GM23338 (cell line): ENCODE data around the gene TSC22D1. TPM values are rescaled to one million over a fixed set of nuclear protein-coding genes. Genes with fewer than 3 reads are reported as not detected.

Source experiments
- ATAC-seq: fragments of 200-7000 bp; cut with Tn5 transposase; 3 replicates; pipeline ENCODE4 v1.9.1; 2020
- DNase-seq: peaks from one replicate; pipeline ENCODE4 v3.0.0-alpha.2; 2015; ENCODE audit warnings: low spot score
- H2AFZ ChIP-seq: fragments of 200-600 bp; sonication (generic); 2 replicates; pipeline ENCODE4 v1.8.0; 2016; ENCODE audit warnings: antibody characterized with exemption, mild to moderate bottlenecking, moderate library complexity
- H3F3A ChIP-seq: fragments of 200-600 bp; sonication (generic); replicated peaks from 2 replicates; pipeline ENCODE4 v1.8.0; 2017; ENCODE audit warnings: antibody characterized with exemption, mixed run types, low read depth
- H3K27ac ChIP-seq: fragments of 200-600 bp; sonication (generic); 2 replicates; pipeline ENCODE4 v1.6.1; 2016; ENCODE audit warnings: low read depth
- H3K27me3 ChIP-seq: fragments of 200-600 bp; sonication (generic); 2 replicates; pipeline ENCODE4 v1.8.0; 2016; ENCODE audit warnings: mild to moderate bottlenecking, mixed run types, moderate library complexity; ENCODE audit not compliant: insufficient read depth
- H3K36me3 ChIP-seq: fragments of 200-600 bp; sonication (generic); 2 replicates; pipeline ENCODE4 v1.8.0; 2016; ENCODE audit warnings: mild to moderate bottlenecking; ENCODE audit not compliant: insufficient read depth
- H3K4me1 ChIP-seq: fragments of 200-600 bp; sonication (generic); 2 replicates; pipeline ENCODE4 v1.8.0; 2016; ENCODE audit warnings: mild to moderate bottlenecking, moderate library complexity; ENCODE audit not compliant: insufficient read depth
- H3K4me2 ChIP-seq: fragments of 200-600 bp; sonication (generic); 2 replicates; pipeline ENCODE4 v1.7.1; 2017; ENCODE audit warnings: mixed run types
- H3K4me3 ChIP-seq: fragments of 200-600 bp; sonication (generic); 2 replicates; pipeline ENCODE4 v1.6.1; 2016; ENCODE audit warnings: mixed run types
- H3K79me2 ChIP-seq: fragments of 200-600 bp; sonication (generic); replicated peaks from 2 replicates; pipeline ENCODE4 v1.8.0; 2017; ENCODE audit warnings: mild to moderate bottlenecking; ENCODE audit not compliant: insufficient read depth
- H3K9me2 ChIP-seq: fragments of 200-600 bp; sonication (generic); 2 replicates; pipeline ENCODE4 v1.8.0; 2017; ENCODE audit not compliant: insufficient read depth
- H4K20me1 ChIP-seq: fragments of 200-600 bp; sonication (generic); replicated peaks from 2 replicates; pipeline ENCODE4 v1.8.0; 2017; ENCODE audit warnings: mild to moderate bottlenecking; ENCODE audit not compliant: insufficient read depth
- H3K27ac Mint-ChIP-seq: 2 replicates; pipeline ENCODE4 v1.8.0; 2020; ENCODE audit warnings: inconsistent platforms, mild to moderate bottlenecking, moderate library complexity, mixed read lengths
- H3K27me3 Mint-ChIP-seq: 3 replicates; pipeline ENCODE4 v1.8.0; 2022; ENCODE audit warnings: low read depth, mild to moderate bottlenecking, moderate library complexity, mixed read lengths, inconsistent platforms; ENCODE audit not compliant: insufficient read depth, poor library complexity
- H3K36me3 Mint-ChIP-seq: 3 replicates; pipeline ENCODE4 v1.8.0; 2021; ENCODE audit warnings: low read depth, mild to moderate bottlenecking, inconsistent platforms, moderate library complexity, mixed read lengths
- H3K4me1 Mint-ChIP-seq: 3 replicates; pipeline ENCODE4 v1.8.0; 2020; ENCODE audit warnings: mild to moderate bottlenecking, inconsistent platforms, mixed read lengths
- H3K4me3 Mint-ChIP-seq: 3 replicates; pipeline ENCODE4 v1.8.0; 2021; ENCODE audit warnings: moderate library complexity, mild to moderate bottlenecking, inconsistent platforms, mixed read lengths
- H3K9me3 Mint-ChIP-seq: 3 replicates; pipeline ENCODE4 v1.8.0; 2020; ENCODE audit warnings: moderate library complexity, mild to moderate bottlenecking, inconsistent platforms, mixed read lengths
- CREB1 ChIP-seq: fragments of 250-450 bp; sonication (Bioruptor Pico); IDR thresholded peaks from 2 replicates; pipeline ENCODE4 v1.5.0; 2020; ENCODE audit warnings: low read depth, mild to moderate bottlenecking, moderate library complexity
- CTCF ChIP-seq, 2 experiments: fragments of 200-600 bp in 1 of 2; sonication (generic) in 1 of 2; conservative IDR thresholded peaks; 2 replicates each; pipeline versions ENCODE4 v1.5.1 to v1.6.1; 2016 to 2017; ENCODE audit warnings: antibody characterized with exemption in 2 of 2, low read depth in 2 of 2, mild to moderate bottlenecking in 2 of 2, moderate library complexity in 1 of 2
- ETS1 ChIP-seq: IDR thresholded peaks from 2 replicates; pipeline ENCODE4 v1.6.1; 2016; ENCODE audit warnings: antibody characterized with exemption
- EZH2phosphoT487 ChIP-seq: fragments of 200-600 bp; sonication (generic); IDR thresholded peaks from one replicate; pipeline ENCODE4 v1.8.1; 2018; ENCODE audit warnings: antibody characterized with exemption; ENCODE audit not compliant: unreplicated experiment
- JUNB ChIP-seq: IDR thresholded peaks from one replicate; pipeline ENCODE4 v1.6.1; 2016; ENCODE audit warnings: antibody characterized with exemption; ENCODE audit not compliant: unreplicated experiment
- NANOG ChIP-seq: IDR thresholded peaks from 2 replicates; pipeline ENCODE4 v1.6.1; 2016; ENCODE audit warnings: antibody characterized with exemption, borderline replicate concordance
- REST ChIP-seq: IDR thresholded peaks from one replicate; pipeline ENCODE4 v1.6.1; 2018; ENCODE audit warnings: antibody characterized with exemption; ENCODE audit not compliant: unreplicated experiment
- ZNF114 ChIP-seq: fragments of 250-450 bp; sonication (Bioruptor Pico); IDR thresholded peaks from 2 replicates; pipeline ENCODE4 v1.5.0; 2020; ENCODE audit warnings: mild to moderate bottlenecking, moderate library complexity
- polyA plus RNA-seq: library from polyadenylated mRNA; unstranded; fragments of >200 nt; fragmentation: Nextera tagmentation; extraction: Ambion mirVana; gene quantifications from 2 replicates; pipeline ENCODE4 v1.2.1, GENCODE V29; 2016
- total RNA-seq: library from RNA; depleted of rRNA; stranded (reverse); fragments of >200 nt; shearing (Covaris generic); gene quantifications from 2 replicates; pipeline ENCODE4 v1.2.3, GENCODE V29; 2014

The TSC22D1 gene
- total and polyA plus RNA-seq, 2 experiments from 2014 or later: 58.5 to 114 TPM

- TF ChIP-seq ZNF114 (CRISPR knock-in tag): no peak
- no peak for TF ChIP-seq ETS1
- no peak for TF ChIP-seq JUNB
- no peak for TF ChIP-seq NANOG
- TF ChIP-seq REST: no peak
Observed at GRCh38 chr13:44431150-44431549, 145.0 kb downstream of the TSC22D1 start (continued).

- H3K27ac Mint-ChIP-seq: no peak overlapping the region
- peaks cover 6% of the 10 kb centered on the region; the same call in 2 of the 3 replicates for H3K4me1 Mint-ChIP-seq
- no peak for ATAC-seq
- DNase-seq: no peak
- Histone ChIP-seq H3K4me3 (no peak overlapping the region), H3K27me3 (no peaks in the 10 kb centered on the region), H3K9me2 (no peaks in the 10 kb centered on the region), H3F3A (0 out of 2 replicates have a peak, but pooled peaks cover 4% of the 10 kb centered on the region), H3K4me2 (no peak overlapping the region), H3K36me3 (peaks cover 13% of the 10 kb centered on the region), H4K20me1 (peaks cover 9% of the 10 kb centered on the region), H3K4me1 (peaks cover 5% of the 10 kb centered on the region; the same call in 1 of the 2 replicates), H3K79me2 (peaks cover 8% of the 10 kb centered on the region), H2AFZ (no peak overlapping the region), H3K27ac (no peak overlapping the region)
- H3K27me3 Mint-ChIP-seq: no peaks in the 10 kb centered on the region
- no peak overlapping the region for H3K4me3 Mint-ChIP-seq
- H3K9me3 Mint-ChIP-seq: no peaks in the 10 kb centered on the region
- peaks cover 22% of the 10 kb centered on the region for H3K36me3 Mint-ChIP-seq
- TF ChIP-seq CTCF (conservative IDR thresholded peaks at IDR 0.05; ENCODE audit: low read depth in 2 of 2): no peak
- TF ChIP-seq CREB1 (CRISPR knock-in tag): no peak
- no peak for TF ChIP-seq EZH2phosphoT487
- no peak for TF ChIP-seq REST
- no peak for TF ChIP-seq ETS1
- TF ChIP-seq JUNB: no peak
Observed at GRCh38 chr13:44429311-44429710, 146.8 kb downstream of the TSC22D1 start.
